Left hindlimb (tissue), 1 donor: ENCODE results near the gene KIAA1958.
"Not testable (repeated sequence)": the region's sequence is repeated elsewhere in the genome, so short reads cannot be mapped to it uniquely, and the experiment has no call there.

Source experiments
- DNase-seq: peaks from one replicate; pipeline ENCODE4 v3.0.0-alpha.2; 2018

The KIAA1958 gene

DNA sequence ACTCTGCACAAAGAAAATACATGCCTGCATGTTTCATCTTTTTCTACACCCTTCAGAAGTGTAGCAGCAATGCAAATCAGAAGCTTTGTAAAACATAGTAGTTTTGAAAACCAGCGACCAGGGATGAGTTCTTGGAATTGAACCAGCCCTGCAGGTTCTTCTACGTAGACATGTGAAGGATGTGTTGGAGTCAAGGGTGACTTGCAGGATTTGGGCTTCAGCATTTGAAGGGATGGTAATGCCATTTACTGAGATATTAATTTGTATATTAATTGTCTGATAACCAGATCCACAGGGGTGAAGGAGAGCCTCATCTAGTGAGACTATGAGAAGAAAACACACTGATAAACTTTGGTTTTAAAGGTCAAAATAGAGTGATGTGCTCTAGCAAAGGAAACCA, 72.4 kb downstream of the KIAA1958 start:
- DNase-seq = no peak

DNA sequence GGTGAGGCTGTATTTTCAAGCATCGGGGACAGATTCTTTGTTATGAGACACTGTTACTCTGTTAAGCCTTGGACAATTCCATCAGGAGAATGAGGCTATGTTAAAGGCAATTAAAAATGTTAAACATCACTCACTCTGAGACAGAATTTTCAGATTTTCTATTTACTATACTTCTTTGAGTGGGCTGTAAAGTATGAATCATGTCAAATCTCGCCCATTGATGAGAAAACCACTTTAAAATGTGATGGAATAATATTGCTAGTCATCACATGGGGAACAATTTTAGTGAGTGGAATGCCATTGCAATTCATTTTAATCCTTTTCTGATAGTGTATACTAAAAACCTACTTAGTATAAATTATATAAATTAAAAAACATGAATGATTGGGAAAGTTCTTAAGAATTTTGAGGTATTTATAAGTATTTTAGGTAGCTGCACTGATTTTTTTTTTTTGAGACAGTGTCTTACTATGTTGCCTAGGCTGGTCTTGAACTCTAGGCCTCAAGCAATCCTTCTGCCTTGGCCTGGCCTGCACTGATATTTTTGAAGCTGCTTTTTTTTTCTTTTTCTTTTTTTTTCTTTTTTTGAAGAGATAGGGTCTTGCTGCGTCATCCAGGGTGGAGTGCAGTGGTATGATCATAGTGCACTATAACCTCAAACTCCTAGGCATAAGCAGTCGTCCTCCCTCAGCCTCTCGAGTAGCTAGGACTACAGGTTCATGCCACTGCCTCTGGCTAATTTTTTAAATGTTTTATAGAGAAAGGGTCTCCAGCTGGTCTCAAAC, 73.2 kb downstream of the KIAA1958 start:
- DNase-seq = no peak

GRCh38 chr9:112562235-112562958, 75.8 kb downstream of the KIAA1958 start:
- no peak for DNase-seq

GRCh38 chr9:112569186-112569585, 82.6 kb downstream of the KIAA1958 start:
- no peak for DNase-seq

- no peak for DNase-seq
Observed at GRCh38 chr9:112570671-112571167, 84.1 kb downstream of the KIAA1958 start.

- DNase-seq = peak; percentile 48
Observed at GRCh38 chr9:112571624-112572355, 85.2 kb downstream of the KIAA1958 start.

DNA sequence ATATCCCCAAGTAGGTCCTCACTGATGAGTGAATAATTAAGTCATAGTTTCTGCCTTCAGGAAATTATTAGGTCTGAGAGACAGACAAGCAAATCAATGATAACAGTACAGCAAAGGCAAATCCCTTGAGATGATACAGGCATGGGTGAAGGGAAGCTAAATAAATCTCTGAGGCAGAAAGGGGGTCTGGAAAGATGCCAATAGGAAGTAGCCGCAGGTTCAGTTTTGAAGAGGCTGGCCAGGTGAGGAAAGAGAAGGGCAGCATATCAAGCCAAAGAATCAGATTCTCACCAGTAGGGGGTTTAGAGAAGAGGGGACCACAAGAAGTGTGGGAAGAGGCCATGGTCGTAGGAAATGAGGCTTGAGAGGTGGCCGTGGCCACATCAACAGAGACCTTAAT, 85.8 kb downstream of the KIAA1958 start:
- no peak for DNase-seq

- no peak for DNase-seq
Observed at GRCh38 chr9:112574008-112574407, 87.4 kb downstream of the KIAA1958 start.

GRCh38 chr9:112575107-112575506, 88.5 kb downstream of the KIAA1958 start:
- DNase-seq = no peak

DNA sequence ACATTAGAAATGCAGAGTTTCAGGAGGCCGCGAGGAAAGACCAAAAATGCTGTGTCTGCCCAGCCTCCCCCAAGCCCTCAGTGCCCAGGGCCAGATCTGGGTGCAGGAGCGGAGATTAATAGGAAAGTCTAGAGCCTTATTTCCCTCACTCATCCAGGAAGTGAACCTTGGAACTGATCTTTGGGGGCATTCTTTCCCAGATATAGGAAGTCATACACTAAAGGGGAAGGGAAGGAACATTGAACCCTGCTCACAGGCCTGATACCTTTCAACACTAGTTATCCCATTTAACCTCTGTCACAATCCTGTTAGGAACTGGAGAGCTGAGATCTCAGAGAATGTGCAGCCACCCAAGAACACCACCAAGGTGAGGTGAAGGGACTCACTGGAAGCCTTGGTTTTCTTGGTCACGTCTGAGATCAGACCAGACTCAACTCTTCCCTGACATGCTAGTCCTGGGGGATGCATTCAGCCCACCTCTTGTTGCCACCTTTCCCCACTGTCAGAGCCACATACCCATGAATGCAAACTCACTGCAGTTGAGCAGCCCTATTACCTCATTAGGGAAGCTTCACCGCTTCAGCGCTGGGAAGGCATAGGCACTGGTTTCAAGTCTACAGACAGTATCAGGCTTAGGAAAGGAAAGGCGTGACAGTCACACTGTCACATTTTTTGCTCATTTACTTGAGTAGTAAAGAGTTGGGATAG, 95.0 kb downstream of the KIAA1958 start:
- no peak for DNase-seq

DNA sequence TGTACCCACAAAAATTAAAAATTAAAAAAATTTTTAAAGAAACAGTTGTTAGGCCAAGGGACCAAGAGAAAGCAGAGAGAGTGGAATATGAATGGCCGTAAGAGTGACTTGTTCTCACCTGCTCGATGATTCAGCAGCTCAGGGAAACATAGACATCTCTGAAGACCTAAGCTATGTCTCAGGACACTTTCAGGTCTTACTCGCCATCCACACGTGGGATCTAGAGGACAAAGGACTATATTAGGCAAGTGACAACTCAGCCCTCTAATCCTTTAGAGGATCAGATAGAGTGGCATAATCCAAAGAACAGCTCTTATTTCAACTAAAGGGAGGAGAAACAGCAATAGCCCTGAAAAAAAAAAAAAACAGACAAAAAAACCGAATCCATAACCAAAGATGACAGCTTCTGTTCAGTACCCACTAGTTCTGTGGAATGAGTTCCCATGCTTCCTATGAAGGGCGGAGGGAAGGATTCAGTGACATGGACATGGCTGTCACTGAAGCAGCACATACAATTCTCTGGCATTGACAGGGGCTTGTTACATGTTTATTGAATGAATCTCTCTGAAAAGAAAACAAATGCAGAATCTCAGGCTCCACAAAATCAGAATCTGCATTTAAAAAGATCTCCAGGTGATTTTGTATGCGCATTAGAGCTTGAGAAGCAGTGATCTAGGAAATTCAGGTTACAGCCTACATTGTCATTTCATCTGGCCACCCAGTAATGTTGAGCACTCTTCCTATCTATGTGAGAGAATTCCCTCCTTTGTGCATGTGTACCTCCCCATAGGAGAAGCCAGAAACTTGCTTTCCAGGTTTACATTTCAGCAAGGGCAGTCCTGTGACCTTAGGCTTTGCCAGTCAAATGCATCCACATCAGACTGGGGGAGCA, 96.0 kb downstream of the KIAA1958 start:
- DNase-seq = no peak

- DNase-seq = no peak
Observed at GRCh38 chr9:112586599-112587155, 100.0 kb downstream of the KIAA1958 start.

- DNase-seq = not testable (repeated sequence)
Observed at GRCh38 chr9:112591875-112592274, 105.2 kb downstream of the KIAA1958 start.

GRCh38 chr9:112599732-112600131, 113.1 kb downstream of the KIAA1958 start:
- no peak for DNase-seq

DNA sequence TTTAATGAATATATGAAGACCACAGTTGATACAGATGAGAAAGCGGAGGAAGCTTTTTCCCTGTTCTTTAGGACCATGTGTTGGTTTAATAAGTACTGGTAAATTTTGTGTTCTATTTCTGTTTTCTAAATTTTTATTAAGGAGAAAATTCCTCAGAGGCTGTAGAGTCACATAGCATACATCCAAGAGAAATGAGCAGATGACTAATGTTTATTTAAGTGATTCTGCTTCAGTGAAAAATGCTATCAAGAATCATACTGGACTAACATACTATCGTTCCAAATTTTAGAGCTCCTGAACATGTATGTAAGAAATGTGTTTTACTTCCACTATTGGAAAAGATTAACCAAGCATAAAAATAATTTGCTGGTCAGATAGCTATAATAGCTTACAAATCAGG, 115.0 kb downstream of the KIAA1958 start:
- no peak for DNase-seq

DNA sequence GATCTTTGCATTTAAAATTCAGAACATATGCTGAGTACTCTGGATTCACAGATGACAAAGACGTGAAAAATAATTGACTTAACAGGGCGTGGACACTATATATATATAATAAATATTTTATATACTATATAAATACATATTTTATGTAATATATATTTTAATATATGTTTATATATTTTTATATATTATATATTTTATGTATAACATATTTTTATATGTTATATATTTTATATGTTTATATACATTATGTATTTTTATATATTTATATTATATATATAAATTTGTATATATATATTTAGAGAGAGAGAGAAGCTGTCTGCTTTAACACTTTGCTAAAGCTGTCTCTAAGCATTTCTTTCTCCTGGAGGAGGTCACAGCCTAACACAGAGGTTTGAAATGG, 118.2 kb downstream of the KIAA1958 start:
- no peak for DNase-seq

GRCh38 chr9:112605518-112605917, 118.9 kb downstream of the KIAA1958 start:
- no peak for DNase-seq

DNA sequence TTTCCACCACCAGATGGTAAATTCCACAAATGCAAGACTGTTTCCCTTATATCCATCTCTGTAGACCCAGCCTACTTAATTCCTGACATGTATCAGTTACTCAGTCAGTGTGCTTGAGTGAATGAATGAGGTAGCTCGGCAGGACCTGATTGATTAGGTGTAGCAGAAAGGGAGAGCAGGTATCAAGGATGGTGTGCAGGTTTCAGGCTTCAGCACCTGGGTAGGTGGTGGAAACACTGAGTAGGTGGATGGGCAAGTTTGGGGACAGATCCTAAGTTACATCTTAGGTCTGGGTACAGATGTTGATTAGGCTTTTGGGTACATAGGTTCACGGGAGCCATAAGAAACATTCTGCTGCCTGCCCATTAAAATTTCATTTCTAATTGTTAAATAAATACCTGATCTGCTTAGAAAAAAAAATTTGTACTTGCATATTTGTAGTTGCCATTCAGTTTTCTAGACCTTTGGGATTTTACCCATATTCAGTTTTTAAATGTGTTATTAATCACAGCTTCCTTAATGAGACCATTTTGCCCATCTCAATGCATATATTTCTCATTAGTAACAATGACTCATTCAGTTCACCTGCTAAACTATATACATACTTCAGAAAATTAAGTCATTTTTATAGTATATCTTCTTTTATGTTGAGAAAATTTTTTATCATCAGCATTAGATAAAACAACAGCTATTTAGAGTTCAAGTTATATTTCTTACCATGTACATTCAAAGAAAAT, 119.5 kb downstream of the KIAA1958 start:
- no peak for DNase-seq

- no peak for DNase-seq
Observed at GRCh38 chr9:112608851-112609250, 122.2 kb downstream of the KIAA1958 start.

- DNase-seq = no peak
Observed at GRCh38 chr9:112615584-112616266, 129.1 kb downstream of the KIAA1958 start.
